NCI-H2029 (cell line): ENCODE measurements around the gene SACM1L.
A peak's percentile ranks its signal among the peaks of the same experiment; 100 is the strongest.
"Not testable (repeated sequence)": the region's sequence is repeated elsewhere in the genome, so short reads cannot be mapped to it uniquely, and the experiment has no call there.

ENCODE experiments used
- DNase-seq: peaks from one replicate; lab custom pipeline; 2025; lab: John Stamatoyannopoulos, UW

SACM1L gene

GRCh38 chr3:45693941-45694521 lies 4.8 kb downstream of the SACM1L start:
- no peak for DNase-seq

DNA sequence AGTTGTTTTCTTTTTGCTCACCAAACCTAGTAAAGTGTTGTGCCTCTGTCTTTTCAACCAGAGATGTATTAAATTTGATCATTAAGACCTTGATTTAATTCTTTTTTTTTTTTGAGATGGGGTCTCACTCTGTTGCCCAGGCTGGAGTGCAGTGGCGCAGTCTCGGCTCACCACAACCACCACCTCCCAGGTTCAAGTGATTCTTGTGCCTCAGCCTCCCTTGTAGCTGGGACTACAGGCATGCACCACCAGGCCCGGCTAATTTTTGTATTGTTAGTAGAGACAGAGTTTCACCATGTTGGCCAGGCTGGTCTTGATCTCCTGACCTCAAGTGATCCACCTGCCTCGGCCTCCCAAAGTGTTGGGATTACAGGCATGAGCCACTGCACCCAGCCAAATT lies 6.0 kb downstream of the SACM1L start:
- not testable (repeated sequence) for DNase-seq

- no peak for DNase-seq
Observed at GRCh38 chr3:45700570-45701073, 11.4 kb downstream of the SACM1L start.

GRCh38 chr3:45701172-45701867 lies 12.1 kb downstream of the SACM1L start:
- DNase-seq, result no peak

- no peak for DNase-seq
Observed at GRCh38 chr3:45704301-45704943, 15.2 kb downstream of the SACM1L start.

- DNase-seq, result no peak
Observed at GRCh38 chr3:45705839-45706808, 16.9 kb downstream of the SACM1L start.

DNA sequence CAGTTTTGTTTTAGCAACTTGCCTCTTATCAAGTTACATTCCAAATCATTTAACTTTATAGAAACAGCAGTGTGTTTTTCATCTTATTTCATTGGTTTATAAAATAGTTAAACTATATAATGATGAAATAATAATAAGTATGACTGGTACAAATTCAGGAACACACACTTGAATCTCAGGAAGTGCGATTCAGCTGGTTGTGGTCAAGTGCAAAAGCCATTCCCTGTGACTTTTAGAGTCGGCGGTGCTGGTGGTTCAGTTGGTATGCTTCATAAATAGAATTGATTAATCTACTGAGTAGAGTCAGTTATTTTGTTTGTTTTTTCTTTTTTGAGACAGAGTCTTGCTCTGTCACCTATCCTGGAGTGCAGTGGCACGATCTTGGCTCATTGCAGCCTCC lies 22.7 kb downstream of the SACM1L start:
- DNase-seq, result no peak

- no peak for DNase-seq
Observed at GRCh38 chr3:45712434-45713110, 23.4 kb downstream of the SACM1L start.

DNA sequence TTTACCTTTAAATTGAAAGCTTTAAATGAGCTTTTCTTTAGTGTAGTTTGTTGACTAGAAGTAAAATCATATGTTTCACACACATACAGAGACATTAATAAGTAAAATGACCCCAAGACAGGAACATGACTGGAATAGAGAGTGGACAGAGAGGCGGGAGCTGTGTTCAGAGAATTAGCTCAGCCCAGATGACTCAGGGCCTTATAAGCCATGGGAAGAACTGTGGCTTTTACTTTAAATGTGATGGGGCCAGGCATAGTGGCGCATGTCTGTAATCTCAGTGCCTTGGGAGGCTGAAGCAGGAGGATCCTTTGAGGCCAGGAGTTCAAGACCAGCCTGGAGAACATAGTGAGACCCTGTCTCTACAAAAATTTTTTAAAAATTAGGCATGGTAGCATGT lies 26.7 kb downstream of the SACM1L start:
- DNase-seq, result no peak

DNA sequence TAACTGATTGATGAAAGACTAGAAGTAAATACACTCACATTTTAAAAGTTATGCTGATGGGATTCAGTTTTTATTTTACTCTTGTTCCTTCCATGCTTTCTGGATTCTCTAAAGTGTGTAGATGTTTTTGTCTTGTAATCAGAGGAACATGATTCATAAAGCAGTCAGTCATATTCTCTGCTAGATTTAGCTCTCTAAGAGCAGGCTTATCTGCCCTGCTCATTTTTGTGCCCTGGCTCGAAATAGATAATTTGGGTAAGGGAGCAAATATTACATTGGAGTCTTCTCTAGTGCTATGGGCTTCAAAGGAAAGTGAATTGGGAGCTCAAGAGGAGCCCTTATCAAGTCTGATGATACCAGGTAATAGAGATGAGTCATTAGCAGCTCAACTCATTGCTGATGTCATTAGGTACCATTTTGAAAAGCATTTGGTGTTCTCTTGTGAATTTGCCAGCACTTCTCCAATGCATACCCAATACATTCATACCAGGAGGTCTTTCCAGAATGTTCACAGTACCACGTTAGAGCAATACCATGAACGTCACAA lies 27.7 kb downstream of the SACM1L start:
- no peak for DNase-seq

DNA sequence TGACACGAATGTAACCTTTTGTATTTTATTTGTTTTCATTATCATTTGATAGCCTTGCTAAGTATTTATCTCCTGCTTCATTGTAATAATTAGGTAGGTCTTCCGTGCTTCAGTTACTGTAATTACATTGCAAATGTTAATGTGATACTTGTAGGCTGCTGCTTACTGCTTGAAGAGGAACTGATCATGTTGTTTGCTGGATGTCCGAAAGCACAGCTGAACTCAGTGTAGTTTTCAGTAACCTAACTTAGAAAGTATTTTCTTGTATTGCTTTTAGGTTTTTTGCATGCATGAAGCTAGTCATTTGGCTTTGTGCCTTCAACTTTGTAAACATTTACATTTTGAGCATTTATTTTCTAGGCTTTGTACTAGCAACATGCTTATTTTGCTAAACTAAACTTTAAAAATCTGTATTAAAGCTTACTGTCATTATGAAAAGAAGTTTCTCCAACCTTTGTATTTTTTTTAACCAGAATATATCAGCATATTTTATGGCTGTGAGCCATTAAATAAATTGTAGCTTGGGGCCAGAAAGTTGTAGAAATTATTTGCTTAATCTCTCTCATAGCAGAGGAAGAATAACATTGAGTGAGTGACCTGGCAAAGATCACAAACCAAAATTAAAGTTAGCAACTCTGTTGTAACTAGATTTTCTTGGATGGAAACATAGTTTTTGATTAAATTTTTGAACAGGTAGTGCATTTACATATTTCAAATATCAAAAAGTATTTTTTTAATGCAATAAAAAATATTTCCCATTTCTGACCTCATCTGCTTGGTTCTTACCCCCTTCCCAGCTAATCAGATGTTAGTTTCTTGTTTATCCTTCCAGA lies 30.7 kb downstream of the SACM1L start:
- peak; percentile 16 for DNase-seq

DNA sequence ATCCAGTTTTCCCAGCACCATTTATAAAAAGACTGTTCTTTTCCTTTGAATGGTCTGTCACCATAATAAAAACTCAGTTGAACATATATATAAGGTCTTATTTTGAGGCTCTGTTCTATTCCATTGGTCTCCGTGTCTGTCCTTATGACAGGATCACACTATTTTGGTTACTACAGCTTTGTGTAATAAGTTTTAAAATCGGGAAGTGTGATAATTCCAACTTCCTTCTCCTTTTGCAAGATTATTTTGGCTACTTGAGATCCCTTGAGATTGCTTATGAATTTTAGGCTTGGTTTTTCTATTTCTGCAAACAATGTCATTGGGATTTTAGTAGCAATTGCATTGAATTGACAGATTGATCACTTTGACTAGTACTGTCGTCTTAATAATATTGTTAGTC lies 35.7 kb downstream of the SACM1L start:
- DNase-seq, result no peak

- DNase-seq, result no peak
Observed at GRCh38 chr3:45729614-45730013, 40.4 kb downstream of the SACM1L start.

GRCh38 chr3:45730409-45731154 lies 41.4 kb downstream of the SACM1L start:
- DNase-seq, result no peak

GRCh38 chr3:45736707-45737106 lies 47.5 kb downstream of the SACM1L start:
- no peak for DNase-seq

DNA sequence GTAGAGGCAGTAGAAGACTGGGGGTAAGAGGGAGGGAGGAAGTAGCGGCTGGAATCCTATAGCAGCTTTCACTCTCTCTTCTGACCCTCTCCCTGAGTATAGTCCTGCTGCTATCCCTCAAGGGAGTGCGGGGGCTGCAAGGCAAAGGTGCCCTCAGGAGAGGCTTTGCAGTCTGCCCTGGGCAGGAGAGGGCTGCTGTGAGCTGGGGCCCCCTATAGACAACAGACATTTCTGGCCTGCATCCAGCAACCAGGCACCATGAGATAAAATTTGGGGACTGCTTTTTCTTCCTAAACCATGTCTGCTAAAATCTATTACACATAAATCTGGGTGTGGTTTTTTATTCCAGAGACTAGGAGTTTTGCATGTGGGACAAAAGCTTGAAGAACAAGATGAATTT lies 48.0 kb downstream of the SACM1L start:
- DNase-seq, result no peak

DNA sequence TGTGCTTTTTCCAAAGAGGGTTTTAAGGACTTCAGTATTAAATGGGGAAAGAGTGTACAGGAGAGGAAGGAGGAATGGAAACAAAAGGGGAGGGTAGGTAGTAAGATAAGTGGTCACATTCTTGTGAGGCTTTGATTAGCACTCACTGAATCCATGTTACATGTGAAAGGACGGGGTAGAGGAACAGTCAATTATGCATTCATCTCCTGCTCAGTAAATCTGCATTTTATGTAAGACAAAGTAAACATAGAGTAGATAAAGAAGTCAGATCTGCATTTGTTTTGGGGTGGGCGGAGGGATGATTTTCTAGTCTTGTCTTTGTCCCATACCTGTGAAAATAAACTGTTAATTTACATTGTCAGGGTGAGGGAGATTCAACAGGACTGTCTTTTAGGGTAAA lies 50.8 kb downstream of the SACM1L start:
- no peak for DNase-seq

DNA sequence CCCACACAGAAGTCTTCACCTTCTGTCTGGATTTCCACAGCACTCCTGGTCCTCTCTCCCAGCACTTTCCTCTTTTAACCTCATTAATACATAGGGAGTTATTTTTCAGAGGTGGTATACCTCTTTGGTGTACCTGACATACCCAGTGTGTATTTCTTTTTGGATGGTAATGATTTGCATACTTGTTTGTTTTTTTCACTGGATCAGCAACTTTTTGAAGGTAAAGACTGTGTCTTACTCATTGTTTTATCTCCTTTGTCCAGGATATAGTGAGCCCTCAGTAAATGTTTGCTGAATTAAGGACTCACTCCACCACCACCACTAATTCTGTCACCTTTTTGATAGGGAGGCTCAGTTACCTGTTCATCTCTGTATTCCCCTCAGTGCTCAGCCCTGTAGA lies 52.1 kb downstream of the SACM1L start:
- no peak for DNase-seq

DNA sequence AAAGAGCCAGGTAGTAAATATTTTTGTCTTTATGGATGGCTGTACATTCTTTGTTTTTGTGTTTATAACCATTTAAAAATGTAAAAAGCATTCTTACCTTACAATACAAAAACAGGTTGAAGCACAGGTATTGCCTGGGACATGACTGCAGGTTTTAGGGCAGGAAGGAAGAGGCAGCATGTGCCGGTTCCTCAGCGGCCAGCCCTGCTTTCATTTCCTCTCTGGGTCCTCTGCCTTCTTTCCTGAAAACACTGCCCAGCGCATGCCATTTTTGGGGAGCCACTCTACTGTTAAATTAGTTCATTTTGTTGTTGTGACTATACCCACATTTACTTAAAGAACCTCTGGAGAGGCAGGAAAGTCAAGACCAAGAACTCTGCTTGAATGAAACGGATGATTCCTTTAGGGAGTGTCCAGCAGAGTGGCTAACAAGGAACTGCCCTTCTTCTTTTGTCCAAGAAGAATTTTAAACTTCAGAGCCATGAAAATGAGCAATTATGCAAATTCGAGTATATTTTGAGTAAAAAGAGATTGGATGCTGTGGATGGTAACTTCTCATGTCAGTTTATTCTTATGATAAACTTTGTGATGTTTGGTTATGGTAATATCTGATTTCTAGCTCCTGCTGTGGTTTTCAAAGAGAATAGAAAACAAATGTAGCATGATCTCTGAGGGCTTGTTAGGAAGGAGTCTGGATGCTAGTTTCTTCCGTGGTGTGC lies 52.7 kb downstream of the SACM1L start:
- DNase-seq, result no peak
